ENCODE data around the gene EPN2.
A peak's percentile ranks its signal among the peaks of the same experiment; 100 is the strongest.

EPN2 gene

GRCh38 chr17:19377602-19378415 is 140.6 kb downstream of the EPN2 start:
- H3K79me2 ChIP-seq (ENCODE audit: insufficient read depth, low read length): peaks cover 5% of the 10 kb centered on the region; the same call in 1 of the 2 replicates
- no peaks in the 10 kb centered on the region for H4K20me1 ChIP-seq (ENCODE audit: low read depth, low read length)
- peak overlapping the region; percentile 93 for H2AFZ ChIP-seq (ENCODE audit: low read depth, low read length, severe bottlenecking)
- H3K9ac ChIP-seq (ENCODE audit: low read length): peak overlapping the region; percentile 79
- H3K4me2 ChIP-seq (ENCODE audit: low read depth, low read length, poor library complexity, severe bottlenecking): peak overlapping the region; percentile 91
- peak overlapping the region; percentile 63 for H3K27ac ChIP-seq (ENCODE audit: low read depth, low read length)
- H3K9me3 ChIP-seq (ENCODE audit: insufficient read depth, low read length): no peaks in the 10 kb centered on the region
- H3K9me2 ChIP-seq (replicated peaks; ENCODE audit: insufficient read depth, low read length): no peaks in the 10 kb centered on the region
- TF ChIP-seq EZH2phosphoT487 (conservative IDR thresholded peaks at IDR 0.05; ENCODE audit: low read length): no peak
- peak overlapping the region; percentile 82 for H3K4me3 ChIP-seq (ENCODE audit: insufficient read depth, low read length, poor library complexity, severe bottlenecking)
- H3K36me3 ChIP-seq (ENCODE audit: low read length): no peaks in the 10 kb centered on the region
- no peaks in the 10 kb centered on the region for H3K27me3 ChIP-seq (ENCODE audit: low read length)
- no peaks in the 10 kb centered on the region; the same call in 1 of the 2 replicates for H3F3A ChIP-seq (ENCODE audit: insufficient read depth)

GRCh38 chr17:19378416-19379360 is 141.5 kb downstream of the EPN2 start, which contains the start of gene MAPK7:
Gene MAPK7 (plus strand): TSS chr17:19378498. CDS start chr17:19378901, 403 bp downstream.
- H3K9me2 ChIP-seq (replicated peaks; ENCODE audit: insufficient read depth, low read length): no peaks in the 10 kb centered on the region
- H3F3A ChIP-seq (ENCODE audit: insufficient read depth): no peaks in the 10 kb centered on the region; the same call in 1 of the 2 replicates
- no peak for TF ChIP-seq EZH2phosphoT487 (conservative IDR thresholded peaks at IDR 0.05; ENCODE audit: low read length)
- TF ChIP-seq CTCF (IDR thresholded peaks at IDR 0.05; ENCODE audit: insufficient read depth, low read length, poor library complexity, severe bottlenecking): no peak
- H3K27me3 ChIP-seq (ENCODE audit: low read length): no peaks in the 10 kb centered on the region
- peak within 1 kb of the TSS; percentile 82 for H3K4me3 ChIP-seq (ENCODE audit: insufficient read depth, low read length, poor library complexity, severe bottlenecking)
- H3K79me2 ChIP-seq (ENCODE audit: insufficient read depth, low read length): peaks cover 5% of the 10 kb centered on the region; the same call in 1 of the 2 replicates
- H3K9ac ChIP-seq (ENCODE audit: low read length): peak within 1 kb of the TSS; percentile 79
- no peaks in the 10 kb centered on the region for H3K9me3 ChIP-seq (ENCODE audit: insufficient read depth, low read length)
- peak within 1 kb of the TSS; percentile 63 for H3K27ac ChIP-seq (ENCODE audit: low read depth, low read length)
- no peaks in the 10 kb centered on the region for H3K36me3 ChIP-seq (ENCODE audit: low read length)
- no peaks in the 10 kb centered on the region for H4K20me1 ChIP-seq (ENCODE audit: low read depth, low read length)
- peak within 1 kb of the TSS; percentile 91 for H3K4me2 ChIP-seq (ENCODE audit: low read depth, low read length, poor library complexity, severe bottlenecking)
- peak within 1 kb of the TSS; percentile 93 for H2AFZ ChIP-seq (ENCODE audit: low read depth, low read length, severe bottlenecking)

- Histone ChIP-seq H4K20me1 (ENCODE audit: low read depth, low read length) (no peaks in the 10 kb centered on the region), H3K9me3 (ENCODE audit: insufficient read depth, low read length) (no peaks in the 10 kb centered on the region), H3K4me2 (ENCODE audit: low read depth, low read length, poor library complexity, severe bottlenecking) (peak overlapping the region; percentile 68), H2AFZ (ENCODE audit: low read depth, low read length, severe bottlenecking) (no peak overlapping the region), H3K27me3 (ENCODE audit: low read length) (no peaks in the 10 kb centered on the region), H3K79me2 (ENCODE audit: insufficient read depth, low read length) (peaks cover 5% of the 10 kb centered on the region; the same call in 1 of the 2 replicates), H3F3A (ENCODE audit: insufficient read depth) (no peaks in the 10 kb centered on the region; the same call in 1 of the 2 replicates), H3K9ac (ENCODE audit: low read length) (no peak overlapping the region; the same call in 1 of the 2 replicates), H3K36me3 (ENCODE audit: low read length) (no peaks in the 10 kb centered on the region), H3K9me2 (replicated peaks; ENCODE audit: insufficient read depth, low read length) (no peaks in the 10 kb centered on the region), H3K4me3 (ENCODE audit: insufficient read depth, low read length, poor library complexity, severe bottlenecking) (no peak overlapping the region), H3K27ac (ENCODE audit: low read depth, low read length) (no peak overlapping the region)
- TF ChIP-seq EZH2phosphoT487 (conservative IDR thresholded peaks at IDR 0.05; ENCODE audit: low read length) (no peak), CTCF (IDR thresholded peaks at IDR 0.05; ENCODE audit: insufficient read depth, low read length, poor library complexity, severe bottlenecking) (no peak)
These were observed 142.3 kb downstream of the EPN2 start for GRCh38 chr17:19379361-19380065.

All from SU-DHL-6 (cell line).